Neutrophil (primary cell): ENCODE data around the gene TEX13C.

Experiments used
- H3K27ac ChIP-seq: fragments of 200-600 bp; sonication (generic); 2 replicates; pipeline ENCODE4 v1.5.1; 2016; ENCODE audit warnings: mild to moderate bottlenecking, moderate library complexity
- H3K27me3 ChIP-seq: fragments of 200-600 bp; sonication (generic); 2 replicates; pipeline ENCODE4 v1.6.0; 2016; ENCODE audit warnings: mild to moderate bottlenecking
- H3K36me3 ChIP-seq: fragments of 200-600 bp; sonication (generic); 2 replicates; pipeline ENCODE4 v1.5.1; 2017
- H3K4me1 ChIP-seq, 2 experiments: fragments of 200-600 bp in 1 of 2; sonication (generic) in 1 of 2; 1 replicate in 1 of 2; 2 replicates in 1 of 2; pipeline versions ENCODE4 v1.5.1 to v1.6.1; 2013 to 2016; ENCODE audit warnings: low read depth in 1 of 2, low read length in 1 of 2, mild to moderate bottlenecking in 1 of 2, moderate library complexity in 1 of 2; ENCODE audit not compliant: control insufficient read depth in 1 of 2, insufficient read depth in 1 of 2
- H3K4me3 ChIP-seq, 2 experiments: fragments of 200-600 bp in 1 of 2; sonication (generic) in 1 of 2; 1 replicate in 1 of 2; 2 replicates in 1 of 2; pipeline ENCODE4 v1.5.1; 2013 to 2016; ENCODE audit warnings: low read depth in 1 of 2, low read length in 1 of 2, mild to moderate bottlenecking in 1 of 2, moderate library complexity in 1 of 2
- H3K9me3 ChIP-seq: fragments of 200-600 bp; sonication (generic); 2 replicates; pipeline ENCODE4 v1.5.1; 2016
- CTCF ChIP-seq: fragments of 200-600 bp; sonication (generic); IDR thresholded peaks from 2 replicates; pipeline ENCODE4 v1.5.1; 2016; ENCODE audit warnings: antibody characterized with exemption

TEX13C gene

GRCh38 chrX:125319646-125320521, at the start of gene TEX13C:
TEX13C (plus strand) TSS chrX:125319871; CDS start chrX:125320120, 249 bp downstream.
- Histone ChIP-seq H3K27ac (no peak within 1 kb of the TSS), H3K4me3 (no peak within 1 kb of the TSS), H3K27me3 (no peaks in the 10 kb centered on the region), H3K4me1 (peaks cover 0 to 2% of the 10 kb centered on the region in 2 experiments), H3K36me3 (no peaks in the 10 kb centered on the region), H3K9me3 (no peaks in the 10 kb centered on the region)
- TF ChIP-seq CTCF, result no peak

DNA sequence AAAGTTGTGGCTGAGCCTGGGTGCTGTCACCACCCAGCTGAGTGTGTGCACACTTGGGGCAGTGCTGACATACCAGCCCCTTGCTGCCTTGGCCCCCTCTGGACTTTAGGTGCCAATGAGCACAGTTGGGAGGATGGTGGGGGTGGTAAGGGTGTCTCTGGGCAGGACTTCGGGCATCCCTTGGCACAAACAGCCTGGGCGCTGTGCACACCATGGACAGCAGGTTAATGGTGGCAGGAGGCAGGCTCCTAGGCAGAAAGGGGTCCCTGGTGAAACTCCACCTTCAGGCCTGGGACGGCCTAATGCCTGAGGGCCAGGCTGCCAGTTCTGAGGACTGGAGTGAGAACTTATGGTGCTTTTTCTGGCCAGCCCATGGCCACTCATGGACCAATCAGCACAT, 32.4 kb upstream of the TEX13C start:
- H3K36me3 ChIP-seq, result no peaks in the 10 kb centered on the region
- H3K4me3 ChIP-seq, result no peak overlapping the region
- H3K4me1 ChIP-seq, result peaks cover 13 to 14% of the 10 kb centered on the region in 2 experiments
- H3K27me3 ChIP-seq, result no peaks in the 10 kb centered on the region
- no peaks in the 10 kb centered on the region for H3K9me3 ChIP-seq
- no peak overlapping the region for H3K27ac ChIP-seq
- TF ChIP-seq CTCF, result no peak

DNA sequence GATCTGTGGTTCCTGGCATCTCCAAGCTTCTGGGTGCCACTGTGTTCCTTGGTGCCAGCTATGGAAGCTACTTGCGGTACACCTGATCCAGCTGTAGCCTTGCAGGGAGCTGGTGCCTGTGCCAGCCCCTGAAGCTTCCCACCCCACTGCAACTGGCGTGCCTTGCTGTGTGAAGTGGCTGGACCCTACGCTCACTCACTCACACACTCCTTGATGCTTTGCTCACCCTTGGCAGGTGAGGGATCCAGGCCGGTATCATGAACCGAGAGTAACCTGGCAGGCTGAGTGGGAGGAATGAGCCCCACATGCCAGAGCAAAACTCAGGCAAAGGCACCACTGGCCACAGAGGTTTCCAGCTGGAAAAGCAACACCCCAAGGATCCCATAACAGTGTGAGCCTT, 31.3 kb upstream of the TEX13C start:
- Histone ChIP-seq H3K9me3 (no peaks in the 10 kb centered on the region), H3K27ac (no peak overlapping the region), H3K36me3 (no peaks in the 10 kb centered on the region), H3K4me1 (peaks cover 24 to 25% of the 10 kb centered on the region in 2 experiments), H3K27me3 (no peaks in the 10 kb centered on the region), H3K4me3 (no peak overlapping the region)
- TF ChIP-seq CTCF, result no peak

DNA sequence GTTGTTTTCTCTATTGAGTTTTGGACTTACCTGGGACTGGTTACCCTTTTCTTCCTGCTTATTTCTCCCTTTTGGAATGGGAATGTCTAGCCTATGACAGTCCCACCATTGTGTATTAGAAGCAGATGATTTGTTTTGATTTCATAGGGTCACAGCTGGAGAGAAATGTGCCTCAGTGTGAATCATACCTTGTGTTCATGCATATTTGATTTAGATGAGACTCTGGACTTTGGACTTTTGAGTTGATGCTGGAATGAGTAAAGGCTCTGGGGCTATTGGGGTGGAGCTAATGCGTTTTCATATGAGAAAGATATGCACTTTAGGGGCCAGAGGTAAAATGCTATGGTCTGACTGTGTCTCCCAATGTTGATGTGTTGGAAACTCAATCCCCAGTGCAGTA, 30.5 kb upstream of the TEX13C start:
- Histone ChIP-seq H3K27me3 (no peaks in the 10 kb centered on the region), H3K4me3 (no peak overlapping the region), H3K9me3 (no peaks in the 10 kb centered on the region), H3K27ac (no peak overlapping the region), H3K36me3 (no peaks in the 10 kb centered on the region), H3K4me1 (peaks cover 30 to 33% of the 10 kb centered on the region in 2 experiments)
- no peak for TF ChIP-seq CTCF

DNA sequence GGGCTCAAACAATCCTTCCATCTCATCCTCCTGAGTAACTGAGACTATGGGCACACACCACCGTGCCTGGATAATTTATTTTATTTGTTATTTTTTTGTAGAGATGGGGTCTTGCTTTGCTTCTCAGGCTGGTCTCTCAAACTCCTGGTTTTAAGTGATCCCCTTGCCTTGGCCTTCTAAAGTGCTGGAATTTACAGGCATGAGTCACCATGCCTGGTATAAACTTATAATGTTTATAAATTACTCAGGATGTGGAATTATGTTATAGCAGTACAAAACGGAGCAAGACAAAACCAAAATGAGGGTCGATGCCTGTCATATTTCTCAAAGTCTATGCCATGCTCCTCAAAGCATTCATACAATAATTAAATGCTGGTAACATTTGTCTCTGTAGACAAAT, 29.8 kb upstream of the TEX13C start:
- Histone ChIP-seq H3K27ac (no peak overlapping the region), H3K36me3 (no peaks in the 10 kb centered on the region), H3K4me3 (no peak overlapping the region)

More for the DNA sequence above, 29.8 kb upstream of the TEX13C start:
- TF ChIP-seq CTCF, result no peak
- Histone ChIP-seq H3K27me3 (no peaks in the 10 kb centered on the region), H3K4me1 (peaks cover 37 to 40% of the 10 kb centered on the region in 2 experiments), H3K9me3 (no peaks in the 10 kb centered on the region)
